HL-60 (cell line): ENCODE results near the gene C20orf202.

Source experiments
- POLR2AphosphoS5 ChIP-seq: IDR thresholded peaks from 2 replicates; pipeline ENCODE4 v1.6.1; 2012; ENCODE audit warnings: low read depth
- SPI1 ChIP-seq: IDR thresholded peaks from 2 replicates; pipeline ENCODE4 v1.6.1; 2012; ENCODE audit warnings: low read depth, mild to moderate bottlenecking, borderline replicate concordance
- TF ChIP-seq, protein P1 (sequence below): IDR thresholded peaks from one replicate; pipeline ENCODE4 v1.5.1; 2011; ENCODE audit warnings: low read length, control low read depth, inconsistent platforms; ENCODE audit not compliant: insufficient read depth
- TF ChIP-seq, protein P2 (sequence below): IDR thresholded peaks from 2 replicates; pipeline ENCODE4 v1.6.1; 2012; ENCODE audit warnings: low read depth; ENCODE audit not compliant: insufficient replicate concordance

DNA sequence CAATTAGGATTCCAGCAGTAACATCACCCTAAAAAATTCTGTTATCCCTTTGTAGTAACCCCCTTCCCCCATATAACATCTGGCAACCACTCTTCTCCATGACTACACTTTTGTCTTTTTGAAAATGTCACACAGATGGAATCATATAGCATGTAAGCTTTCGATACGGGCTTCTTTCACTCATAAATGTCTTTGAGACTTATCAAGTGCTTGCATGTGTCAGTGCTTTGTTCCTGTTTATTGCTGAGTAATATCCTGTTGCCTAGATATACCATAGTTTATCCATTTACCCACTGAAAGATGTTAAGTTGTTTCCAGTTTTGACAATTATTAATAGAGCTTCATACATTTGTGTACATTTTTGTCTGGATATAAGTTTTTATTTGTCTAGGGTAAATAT is 52.4 kb downstream of the C20orf202 start:
- TF ChIP-seq, protein P1, sequence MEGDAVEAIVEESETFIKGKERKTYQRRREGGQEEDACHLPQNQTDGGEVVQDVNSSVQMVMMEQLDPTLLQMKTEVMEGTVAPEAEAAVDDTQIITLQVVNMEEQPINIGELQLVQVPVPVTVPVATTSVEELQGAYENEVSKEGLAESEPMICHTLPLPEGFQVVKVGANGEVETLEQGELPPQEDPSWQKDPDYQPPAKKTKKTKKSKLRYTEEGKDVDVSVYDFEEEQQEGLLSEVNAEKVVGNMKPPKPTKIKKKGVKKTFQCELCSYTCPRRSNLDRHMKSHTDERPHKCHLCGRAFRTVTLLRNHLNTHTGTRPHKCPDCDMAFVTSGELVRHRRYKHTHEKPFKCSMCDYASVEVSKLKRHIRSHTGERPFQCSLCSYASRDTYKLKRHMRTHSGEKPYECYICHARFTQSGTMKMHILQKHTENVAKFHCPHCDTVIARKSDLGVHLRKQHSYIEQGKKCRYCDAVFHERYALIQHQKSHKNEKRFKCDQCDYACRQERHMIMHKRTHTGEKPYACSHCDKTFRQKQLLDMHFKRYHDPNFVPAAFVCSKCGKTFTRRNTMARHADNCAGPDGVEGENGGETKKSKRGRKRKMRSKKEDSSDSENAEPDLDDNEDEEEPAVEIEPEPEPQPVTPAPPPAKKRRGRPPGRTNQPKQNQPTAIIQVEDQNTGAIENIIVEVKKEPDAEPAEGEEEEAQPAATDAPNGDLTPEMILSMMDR = no peak
- TF ChIP-seq, protein P2, sequence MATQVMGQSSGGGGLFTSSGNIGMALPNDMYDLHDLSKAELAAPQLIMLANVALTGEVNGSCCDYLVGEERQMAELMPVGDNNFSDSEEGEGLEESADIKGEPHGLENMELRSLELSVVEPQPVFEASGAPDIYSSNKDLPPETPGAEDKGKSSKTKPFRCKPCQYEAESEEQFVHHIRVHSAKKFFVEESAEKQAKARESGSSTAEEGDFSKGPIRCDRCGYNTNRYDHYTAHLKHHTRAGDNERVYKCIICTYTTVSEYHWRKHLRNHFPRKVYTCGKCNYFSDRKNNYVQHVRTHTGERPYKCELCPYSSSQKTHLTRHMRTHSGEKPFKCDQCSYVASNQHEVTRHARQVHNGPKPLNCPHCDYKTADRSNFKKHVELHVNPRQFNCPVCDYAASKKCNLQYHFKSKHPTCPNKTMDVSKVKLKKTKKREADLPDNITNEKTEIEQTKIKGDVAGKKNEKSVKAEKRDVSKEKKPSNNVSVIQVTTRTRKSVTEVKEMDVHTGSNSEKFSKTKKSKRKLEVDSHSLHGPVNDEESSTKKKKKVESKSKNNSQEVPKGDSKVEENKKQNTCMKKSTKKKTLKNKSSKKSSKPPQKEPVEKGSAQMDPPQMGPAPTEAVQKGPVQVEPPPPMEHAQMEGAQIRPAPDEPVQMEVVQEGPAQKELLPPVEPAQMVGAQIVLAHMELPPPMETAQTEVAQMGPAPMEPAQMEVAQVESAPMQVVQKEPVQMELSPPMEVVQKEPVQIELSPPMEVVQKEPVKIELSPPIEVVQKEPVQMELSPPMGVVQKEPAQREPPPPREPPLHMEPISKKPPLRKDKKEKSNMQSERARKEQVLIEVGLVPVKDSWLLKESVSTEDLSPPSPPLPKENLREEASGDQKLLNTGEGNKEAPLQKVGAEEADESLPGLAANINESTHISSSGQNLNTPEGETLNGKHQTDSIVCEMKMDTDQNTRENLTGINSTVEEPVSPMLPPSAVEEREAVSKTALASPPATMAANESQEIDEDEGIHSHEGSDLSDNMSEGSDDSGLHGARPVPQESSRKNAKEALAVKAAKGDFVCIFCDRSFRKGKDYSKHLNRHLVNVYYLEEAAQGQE = no peak
- TF ChIP-seq SPI1 (no peak), POLR2AphosphoS5 (no peak)
